Measurements from ENCODE around the gene RNF213.

Gene RNF213

GRCh38 chr17:80216473-80217456 is 43.9 kb upstream of the RNF213 start:
- TF ChIP-seq, protein P1, sequence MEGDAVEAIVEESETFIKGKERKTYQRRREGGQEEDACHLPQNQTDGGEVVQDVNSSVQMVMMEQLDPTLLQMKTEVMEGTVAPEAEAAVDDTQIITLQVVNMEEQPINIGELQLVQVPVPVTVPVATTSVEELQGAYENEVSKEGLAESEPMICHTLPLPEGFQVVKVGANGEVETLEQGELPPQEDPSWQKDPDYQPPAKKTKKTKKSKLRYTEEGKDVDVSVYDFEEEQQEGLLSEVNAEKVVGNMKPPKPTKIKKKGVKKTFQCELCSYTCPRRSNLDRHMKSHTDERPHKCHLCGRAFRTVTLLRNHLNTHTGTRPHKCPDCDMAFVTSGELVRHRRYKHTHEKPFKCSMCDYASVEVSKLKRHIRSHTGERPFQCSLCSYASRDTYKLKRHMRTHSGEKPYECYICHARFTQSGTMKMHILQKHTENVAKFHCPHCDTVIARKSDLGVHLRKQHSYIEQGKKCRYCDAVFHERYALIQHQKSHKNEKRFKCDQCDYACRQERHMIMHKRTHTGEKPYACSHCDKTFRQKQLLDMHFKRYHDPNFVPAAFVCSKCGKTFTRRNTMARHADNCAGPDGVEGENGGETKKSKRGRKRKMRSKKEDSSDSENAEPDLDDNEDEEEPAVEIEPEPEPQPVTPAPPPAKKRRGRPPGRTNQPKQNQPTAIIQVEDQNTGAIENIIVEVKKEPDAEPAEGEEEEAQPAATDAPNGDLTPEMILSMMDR (IDR thresholded peaks at IDR 0.05; ENCODE audit: extremely low read depth, missing control alignments), result no peak
- DNase-seq (ENCODE audit: low spot score), result no peak

DNA sequence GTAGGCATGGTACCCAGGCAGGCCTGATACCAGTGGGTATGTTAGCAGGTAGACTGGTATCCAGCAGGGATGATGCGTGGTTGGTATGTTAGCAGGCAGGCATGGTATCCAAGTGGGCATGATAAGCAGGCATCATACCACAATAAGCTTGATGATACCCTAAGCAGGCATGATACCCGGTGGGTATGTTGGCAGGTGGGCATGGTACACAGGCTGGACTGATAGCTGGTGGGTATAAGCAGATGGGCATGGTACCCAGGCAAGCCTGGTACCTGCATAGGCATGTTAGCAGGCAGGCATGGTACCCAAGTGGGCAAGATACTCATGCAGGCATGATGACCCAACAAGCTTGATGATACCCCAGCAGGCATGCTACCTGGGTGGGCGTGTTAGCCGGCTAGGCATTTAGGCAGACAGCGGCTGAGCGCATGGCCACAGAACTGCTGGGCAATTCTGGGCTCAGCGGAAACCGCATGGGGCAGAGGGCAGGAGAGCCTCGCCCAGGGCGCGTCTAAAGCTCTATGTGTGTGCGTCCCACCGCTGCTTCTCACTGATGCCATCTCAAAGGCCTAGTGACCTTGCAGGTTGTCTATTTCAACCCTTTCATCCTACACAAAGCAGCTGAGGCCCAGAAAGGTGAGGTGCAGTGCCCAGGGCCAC is 42.8 kb upstream of the RNF213 start:
- TF ChIP-seq, protein P1 (IDR thresholded peaks at IDR 0.05; ENCODE audit: extremely low read depth, missing control alignments), result no peak

DNA sequence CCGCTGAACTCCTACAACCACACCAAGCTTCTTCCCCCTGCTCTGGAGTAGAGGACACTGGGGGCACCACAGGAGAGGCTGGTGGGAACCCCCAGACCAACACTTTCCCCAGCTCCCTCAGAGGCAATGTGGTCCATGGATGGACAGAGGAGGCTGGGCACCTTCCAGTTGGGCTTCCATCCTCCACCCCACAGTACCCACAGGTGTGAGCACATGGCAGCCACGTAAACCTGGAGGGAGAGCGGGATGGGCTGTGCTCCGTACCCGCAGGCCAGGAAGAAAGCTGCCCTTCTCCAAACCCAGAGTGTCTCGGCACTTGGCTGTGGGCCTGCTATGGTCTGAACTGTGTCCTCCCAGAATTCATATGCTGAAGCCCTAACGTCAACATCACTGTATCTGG is 42.3 kb upstream of the RNF213 start:
- DNase-seq (ENCODE audit: low spot score), result no peak
- TF ChIP-seq, protein P1 (IDR thresholded peaks at IDR 0.05; ENCODE audit: extremely low read depth, missing control alignments), result no peak

More for the DNA sequence above, 42.8 kb upstream of the RNF213 start:
- DNase-seq (ENCODE audit: low spot score), result no peak

DNA sequence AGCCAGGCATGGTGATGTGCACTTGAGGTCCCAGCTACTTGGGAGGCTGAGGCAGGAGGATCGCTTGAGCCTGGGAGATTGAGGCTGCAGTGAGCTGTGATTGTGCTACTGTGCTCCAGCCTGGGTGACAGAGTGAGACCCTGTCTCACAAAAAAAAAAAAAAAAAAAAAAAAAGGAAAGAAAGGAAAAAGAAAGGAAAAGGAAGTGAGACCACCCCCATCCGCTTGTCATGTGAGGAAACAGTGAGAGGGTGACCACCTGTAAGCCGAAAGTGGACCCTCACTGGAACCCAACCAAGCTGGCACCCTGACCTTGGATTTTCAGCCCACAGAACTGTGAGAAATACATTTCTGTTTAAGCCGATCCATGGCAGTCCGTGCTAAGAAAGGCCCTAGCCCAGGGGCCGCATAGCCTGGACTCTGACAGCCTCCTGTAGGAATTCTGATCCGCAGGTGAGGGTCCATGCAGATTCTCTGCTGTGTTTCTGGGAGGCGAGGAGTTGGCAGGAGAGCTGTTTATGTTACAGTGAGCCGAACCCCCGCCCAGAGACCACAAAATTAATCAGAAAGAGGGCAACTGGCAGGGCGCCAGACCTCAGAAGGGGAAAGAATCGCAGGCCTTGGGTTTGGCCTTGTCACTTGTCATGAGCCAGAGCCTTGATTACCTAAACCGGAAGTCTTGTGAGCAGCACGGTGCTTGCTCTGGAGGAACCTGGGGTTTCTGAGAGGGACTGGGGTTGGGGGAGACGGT is 41.5 kb upstream of the RNF213 start:
- DNase-seq (ENCODE audit: low spot score), result peak; percentile 89
- TF ChIP-seq, protein P1 (IDR thresholded peaks at IDR 0.05; ENCODE audit: extremely low read depth, missing control alignments), result no peak

DNA sequence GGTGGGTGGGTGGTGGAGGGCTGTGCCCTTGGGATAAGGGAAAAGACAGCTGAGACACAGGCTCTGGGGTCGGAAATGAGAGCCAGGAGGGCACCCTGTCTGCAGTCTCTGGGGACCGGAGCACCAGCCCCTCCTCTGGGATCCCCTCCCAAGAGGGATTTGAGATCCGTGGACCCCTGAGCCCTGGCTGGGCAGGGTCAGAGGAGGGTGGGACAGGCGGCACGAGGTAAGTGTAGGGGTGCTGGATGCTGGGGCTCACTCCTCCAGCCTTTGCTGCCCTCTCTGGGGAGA is 40.9 kb upstream of the RNF213 start:
- TF ChIP-seq, protein P1 (IDR thresholded peaks at IDR 0.05; ENCODE audit: extremely low read depth, missing control alignments), result no peak
- no peak for DNase-seq (ENCODE audit: low spot score)

DNA sequence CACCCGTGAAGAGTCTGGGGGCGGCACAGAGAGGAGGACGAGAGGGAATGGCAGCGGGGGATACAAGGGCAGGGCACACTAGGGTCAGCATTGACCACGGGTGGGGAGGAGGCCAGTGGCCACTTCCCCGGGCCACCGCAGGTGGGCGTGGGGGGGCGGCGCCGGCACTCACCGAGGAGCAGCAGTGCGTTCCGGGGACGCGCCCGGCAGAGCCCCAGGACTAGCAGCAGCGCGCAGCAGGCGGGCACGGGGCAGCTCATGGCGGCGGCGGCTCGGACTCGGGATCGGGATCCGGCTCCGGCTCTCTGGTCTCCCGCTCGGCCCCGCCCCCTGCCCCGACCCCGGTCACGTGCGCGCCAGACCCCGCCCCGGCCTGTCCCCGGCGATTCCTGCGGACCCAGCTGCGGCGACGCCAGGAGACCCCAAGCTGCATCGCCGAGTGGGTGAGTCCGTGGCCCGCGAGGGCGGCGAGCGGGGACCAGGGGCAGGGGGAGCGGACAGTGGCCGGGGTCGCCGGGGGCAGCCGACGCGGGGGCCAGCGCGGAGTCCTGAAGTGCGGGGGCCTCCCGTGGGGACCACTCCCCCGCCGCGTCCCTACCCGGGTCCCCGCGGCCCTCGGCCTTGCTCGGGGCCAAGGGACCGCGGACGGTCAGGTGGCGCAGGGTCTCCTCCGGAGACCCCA is 40.5 kb upstream of the RNF213 start, which contains the start of the genes SGSH and SLC26A11:
TSS of gene SGSH (minus strand) at position 280 of the 682 bp plus-strand sequence. CDS start at position 260, 20 bp downstream.
TSS of gene SLC26A11 (plus strand) at position 374 of the 682 bp plus-strand sequence. CDS start 1,134 bp downstream, outside the sequence.
- TF ChIP-seq, protein P1 (IDR thresholded peaks at IDR 0.05; ENCODE audit: extremely low read depth, missing control alignments), result no peak
- peak; percentile 94 for DNase-seq (ENCODE audit: low spot score)

All from GM20000 (cell line).